NCI-H748 treated with DMSO at 0.1 percent for 48 hours (cell line): ENCODE results near the gene MKKS.

Experiments
- DNase-seq: peaks from one replicate; lab custom pipeline; 2025; lab: John Stamatoyannopoulos, UW

MKKS gene

GRCh38 chr20:10368702-10369041 is 65.3 kb downstream of the MKKS start:
- DNase-seq = no peak

GRCh38 chr20:10367943-10368701 is 65.9 kb downstream of the MKKS start:
- DNase-seq = no peak

GRCh38 chr20:10367693-10367942 is 66.4 kb downstream of the MKKS start:
- no peak for DNase-seq

GRCh38 chr20:10366898-10367692 is 66.9 kb downstream of the MKKS start:
- DNase-seq = no peak

GRCh38 chr20:10362674-10363073 is 71.3 kb downstream of the MKKS start:
- no peak for DNase-seq

GRCh38 chr20:10360878-10361277 is 73.1 kb downstream of the MKKS start:
- no peak for DNase-seq

- no peak for DNase-seq
These were observed 74.4 kb downstream of the MKKS start for GRCh38 chr20:10359621-10360040.

- peak; percentile 18 for DNase-seq
These were observed 76.0 kb downstream of the MKKS start for GRCh38 chr20:10357974-10358373.

GRCh38 chr20:10357061-10357708 is 76.8 kb downstream of the MKKS start:
- no peak for DNase-seq

GRCh38 chr20:10356628-10357027 is 77.4 kb downstream of the MKKS start:
- no peak for DNase-seq

GRCh38 chr20:10352934-10353824 is 80.8 kb downstream of the MKKS start:
- DNase-seq = no peak
